SIG-M5 treated with dmso at 0.1 percent for 504 hours (cell line): ENCODE measurements around the gene ZCCHC24.

Experiments
- DNase-seq: peaks from one replicate; lab custom pipeline; 2025; ENCODE audit not compliant: unreplicated experiment; lab: John Stamatoyannopoulos, UW

Gene ZCCHC24

DNA sequence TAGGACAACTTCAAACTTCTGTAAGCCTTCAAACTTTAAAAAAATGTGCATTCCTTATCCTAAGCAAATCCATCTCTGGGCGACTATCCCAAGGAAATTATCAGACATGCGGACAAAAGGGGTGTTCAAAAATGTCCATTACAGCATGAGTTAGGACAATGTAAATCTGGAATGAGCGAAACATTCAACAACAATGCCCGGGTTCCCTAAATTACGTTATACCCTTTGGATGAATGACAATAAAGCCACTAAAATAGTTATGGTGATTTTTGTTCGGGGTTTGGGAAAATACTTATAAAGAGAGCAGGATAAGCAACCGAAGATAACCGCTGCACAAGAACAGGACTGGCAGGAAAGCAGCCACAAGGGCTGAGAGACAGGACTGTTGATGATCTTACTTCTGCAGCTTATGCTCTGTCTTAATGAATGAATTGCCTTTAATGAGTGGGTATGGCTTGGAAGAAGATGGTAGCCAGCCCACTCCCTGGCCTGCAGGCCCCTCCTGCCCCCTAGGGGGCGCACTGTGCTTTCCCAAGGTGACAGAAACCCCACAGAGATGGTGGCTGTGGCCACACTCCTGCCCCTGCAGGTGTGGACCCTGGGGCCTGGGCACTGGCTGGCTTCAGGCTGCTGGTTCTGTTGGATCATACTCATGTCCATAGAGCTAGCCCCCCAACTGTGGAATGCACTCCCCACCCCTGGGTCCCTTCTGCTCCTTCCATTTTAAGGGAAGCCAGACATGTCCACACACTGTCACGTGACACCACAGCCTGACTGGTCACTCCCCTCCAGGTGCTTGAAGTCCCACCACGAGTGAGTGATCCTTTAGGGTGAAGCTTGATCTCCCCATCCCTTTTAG lies 45.0 kb downstream of the ZCCHC24 start:
- peak; percentile 6 for DNase-seq

DNA sequence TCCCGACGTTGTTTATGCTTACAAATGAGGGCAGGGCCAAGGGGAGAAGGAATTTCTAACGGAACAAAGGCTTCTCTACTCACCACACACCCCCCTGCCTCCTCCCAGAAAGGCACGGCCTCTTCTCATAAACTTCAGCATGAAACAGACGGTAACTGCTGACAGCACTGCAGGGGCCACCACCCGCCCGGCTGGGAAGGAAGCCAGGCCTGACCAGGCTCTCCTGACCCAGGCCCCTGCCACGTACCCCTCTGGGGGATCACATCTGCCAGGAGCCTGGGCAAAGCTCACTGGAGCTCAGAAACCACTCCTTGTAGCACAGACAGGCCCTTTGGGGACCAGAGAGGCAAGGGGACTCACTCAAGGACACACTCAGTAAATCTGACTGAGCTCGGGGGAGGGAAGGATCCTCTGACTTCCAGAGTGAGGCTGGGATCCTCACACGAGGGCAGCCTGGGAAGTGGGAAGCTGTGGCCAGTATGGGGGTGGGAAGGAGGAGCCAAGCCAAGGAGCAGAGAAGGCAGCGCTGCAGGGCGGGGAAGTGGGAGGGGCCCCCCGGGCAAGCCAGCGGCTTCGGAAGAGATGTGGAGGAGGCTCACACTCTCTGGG lies 46.1 kb downstream of the ZCCHC24 start:
- DNase-seq, result no peak

GRCh38 chr10:79398642-79399041 lies 46.8 kb downstream of the ZCCHC24 start:
- DNase-seq, result no peak

- DNase-seq, result no peak
These were observed 47.7 kb downstream of the ZCCHC24 start for GRCh38 chr10:79397575-79398303.

DNA sequence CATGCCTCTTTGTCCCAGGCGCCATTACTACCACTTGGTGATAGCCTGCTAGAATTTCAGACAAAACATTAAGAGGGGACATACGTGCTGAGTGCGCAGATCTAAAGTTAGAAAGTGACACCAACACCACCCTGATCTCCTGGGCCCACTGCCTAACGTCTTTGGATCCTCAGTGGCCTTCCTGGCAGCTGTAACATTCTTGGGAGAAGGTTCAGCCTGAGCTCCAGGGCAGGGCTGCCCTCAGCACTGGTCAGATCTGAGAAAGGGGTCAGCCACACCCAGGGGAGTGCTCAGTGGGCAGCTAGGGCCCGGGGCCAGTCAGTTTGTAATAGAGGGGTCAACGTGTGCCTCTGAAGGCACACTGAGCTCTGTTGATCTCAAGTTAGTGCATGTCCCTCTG lies 48.4 kb downstream of the ZCCHC24 start:
- DNase-seq, result no peak

DNA sequence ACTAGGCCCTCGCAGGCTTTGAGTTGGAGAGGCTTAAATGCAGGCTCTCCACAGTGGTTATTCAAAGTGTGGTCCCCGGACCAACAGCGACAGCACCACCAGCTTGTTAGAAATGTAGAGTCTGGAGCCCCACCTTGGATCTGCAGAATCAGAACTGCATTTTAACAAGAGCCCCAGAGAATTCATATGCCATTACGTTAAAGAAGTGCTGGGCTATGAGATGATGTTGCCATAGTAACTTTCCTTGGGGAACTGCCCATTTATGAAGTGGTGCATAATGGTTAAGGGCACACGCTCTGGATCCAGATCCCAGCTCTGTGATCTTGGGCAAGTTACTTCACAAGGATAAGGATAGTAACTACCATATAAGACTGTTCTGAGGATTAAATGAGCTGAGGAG lies 48.9 kb downstream of the ZCCHC24 start:
- DNase-seq, result no peak

DNA sequence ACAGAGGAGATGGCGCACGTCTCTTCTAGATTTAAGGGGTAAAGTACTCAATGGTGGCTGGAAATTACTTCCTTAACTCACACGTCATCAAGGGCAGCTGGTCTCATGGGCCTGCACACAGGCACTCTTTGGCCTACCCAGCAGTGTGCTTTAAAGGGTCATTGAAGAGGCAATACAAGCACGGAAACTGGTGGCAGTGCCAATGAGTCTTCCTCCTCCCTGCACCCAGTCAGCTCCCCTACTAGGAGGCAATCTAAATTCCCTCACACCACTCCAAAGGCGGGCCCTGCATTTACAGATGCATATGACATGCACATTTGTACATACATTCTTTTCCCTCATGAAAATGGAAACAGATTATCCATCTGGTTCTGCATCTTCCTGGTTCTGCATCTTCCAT lies 50.8 kb downstream of the ZCCHC24 start:
- no peak for DNase-seq

DNA sequence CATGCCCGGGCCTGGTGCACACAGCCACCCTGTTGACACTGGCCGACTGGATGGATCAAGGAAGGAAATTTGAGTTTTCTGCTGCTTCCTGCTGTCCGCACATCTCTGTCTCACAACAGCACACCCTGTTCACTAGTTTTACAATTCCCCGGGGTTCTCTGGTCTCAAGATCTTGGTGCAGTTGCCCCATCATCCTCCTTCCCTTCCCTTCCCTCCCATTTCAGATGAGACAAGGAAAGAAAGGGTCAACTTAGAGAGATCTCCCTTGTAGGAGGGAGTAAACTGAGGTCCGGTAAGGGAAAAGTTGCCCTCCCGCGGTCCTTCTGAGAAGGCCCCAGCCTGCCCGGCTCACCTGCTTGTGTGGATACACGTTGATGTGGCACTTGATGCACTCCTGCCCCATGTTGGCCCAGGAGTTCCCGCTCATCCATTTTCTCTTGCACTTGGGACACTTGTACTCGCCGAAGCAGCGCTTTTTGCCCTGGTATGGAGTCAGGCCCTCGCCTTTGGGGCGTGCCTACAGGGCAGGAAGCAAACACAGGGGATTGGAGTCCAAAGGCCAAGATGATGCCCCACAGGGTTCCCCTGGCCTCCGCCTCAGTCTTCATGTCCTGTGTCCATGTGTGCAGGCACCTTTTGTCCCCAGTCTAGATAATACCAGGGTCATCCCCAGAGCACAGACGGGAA lies 51.4 kb downstream of the ZCCHC24 start:
- no peak for DNase-seq

DNA sequence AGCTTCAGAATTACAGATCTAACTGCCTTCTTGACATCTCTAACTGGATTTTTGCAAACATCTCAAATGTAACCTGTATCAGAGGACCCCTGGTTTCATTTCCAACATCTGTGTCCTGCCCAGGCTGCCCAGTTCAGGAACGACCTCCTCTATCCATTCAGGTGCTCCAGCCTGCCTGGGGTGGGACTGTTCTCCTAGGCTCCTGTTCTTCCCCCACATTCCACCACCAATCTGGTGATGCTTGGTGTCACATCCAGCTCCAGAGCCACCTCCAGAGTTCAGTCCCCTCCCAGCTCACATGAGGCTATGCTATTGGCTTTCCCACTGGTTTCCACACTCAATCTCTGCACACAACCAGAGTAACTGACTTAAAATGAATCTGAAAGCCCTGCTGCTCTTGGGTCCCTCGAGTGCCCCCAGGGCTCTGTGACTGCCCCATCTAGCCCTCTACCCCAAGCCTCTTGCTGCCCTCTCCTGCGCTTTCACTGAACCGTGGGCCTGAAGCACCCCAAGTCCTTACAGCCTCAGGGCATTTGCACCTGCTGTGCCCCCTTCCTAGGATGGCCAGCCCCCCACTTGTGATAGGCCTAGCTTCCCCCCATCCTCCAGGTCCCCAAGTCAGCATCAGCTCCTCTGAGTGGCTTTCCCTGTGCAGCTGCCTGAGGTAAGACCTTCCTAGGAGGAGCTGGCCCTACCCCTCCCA lies 52.1 kb downstream of the ZCCHC24 start:
- no peak for DNase-seq

GRCh38 chr10:79392506-79393176 lies 52.8 kb downstream of the ZCCHC24 start:
- DNase-seq, result no peak

- no peak for DNase-seq
These were observed 53.4 kb downstream of the ZCCHC24 start for GRCh38 chr10:79392020-79392398.

- DNase-seq, result no peak
These were observed 54.0 kb downstream of the ZCCHC24 start for GRCh38 chr10:79391231-79392019.

GRCh38 chr10:79390551-79391229 lies 54.7 kb downstream of the ZCCHC24 start:
- no peak for DNase-seq

DNA sequence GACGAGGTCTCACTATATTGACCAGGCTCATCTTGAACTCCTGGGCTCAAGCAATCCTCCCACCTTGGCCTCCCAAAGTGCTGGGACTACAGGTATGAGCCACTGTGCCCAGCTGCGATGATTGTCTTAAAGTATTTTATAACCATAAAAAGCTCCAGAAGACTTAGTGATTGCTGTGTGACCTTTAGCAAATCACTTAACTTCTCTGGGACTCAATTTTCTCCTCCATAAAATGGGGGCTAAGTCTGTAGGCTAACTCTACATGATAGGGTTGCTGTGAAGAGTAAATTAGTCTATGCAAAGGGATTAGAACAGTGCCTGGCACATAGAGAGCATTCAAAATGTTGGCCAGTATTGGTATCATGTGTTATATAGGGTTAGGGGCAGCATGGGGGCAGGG lies 55.4 kb downstream of the ZCCHC24 start:
- no peak for DNase-seq

- DNase-seq, result no peak
These were observed 57.2 kb downstream of the ZCCHC24 start for GRCh38 chr10:79387974-79388850.

DNA sequence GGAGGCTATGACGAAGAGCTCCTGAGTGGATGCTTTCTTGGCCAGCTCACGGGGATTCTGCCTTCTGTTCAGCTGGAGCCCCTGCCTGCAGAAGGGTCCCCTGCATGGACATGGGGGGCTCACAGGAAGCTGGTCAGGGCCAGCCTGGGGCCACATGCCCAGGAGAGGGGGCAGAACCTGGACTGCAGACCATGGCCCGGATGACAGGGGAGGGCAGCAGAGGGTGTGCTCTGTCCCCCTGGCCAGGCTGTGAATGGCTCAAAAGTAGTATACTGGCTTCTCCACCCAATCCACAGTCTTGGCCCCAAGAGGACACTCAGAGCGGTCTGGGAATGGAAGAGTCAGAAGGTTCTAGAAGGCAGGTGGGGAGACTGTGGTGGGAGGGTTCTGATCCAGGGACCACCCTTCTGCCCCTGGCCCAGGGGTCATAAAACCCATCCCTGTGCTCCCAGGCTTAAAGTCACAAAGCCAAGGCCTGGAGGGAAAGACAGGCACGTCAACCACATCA lies 57.9 kb downstream of the ZCCHC24 start:
- no peak for DNase-seq

DNA sequence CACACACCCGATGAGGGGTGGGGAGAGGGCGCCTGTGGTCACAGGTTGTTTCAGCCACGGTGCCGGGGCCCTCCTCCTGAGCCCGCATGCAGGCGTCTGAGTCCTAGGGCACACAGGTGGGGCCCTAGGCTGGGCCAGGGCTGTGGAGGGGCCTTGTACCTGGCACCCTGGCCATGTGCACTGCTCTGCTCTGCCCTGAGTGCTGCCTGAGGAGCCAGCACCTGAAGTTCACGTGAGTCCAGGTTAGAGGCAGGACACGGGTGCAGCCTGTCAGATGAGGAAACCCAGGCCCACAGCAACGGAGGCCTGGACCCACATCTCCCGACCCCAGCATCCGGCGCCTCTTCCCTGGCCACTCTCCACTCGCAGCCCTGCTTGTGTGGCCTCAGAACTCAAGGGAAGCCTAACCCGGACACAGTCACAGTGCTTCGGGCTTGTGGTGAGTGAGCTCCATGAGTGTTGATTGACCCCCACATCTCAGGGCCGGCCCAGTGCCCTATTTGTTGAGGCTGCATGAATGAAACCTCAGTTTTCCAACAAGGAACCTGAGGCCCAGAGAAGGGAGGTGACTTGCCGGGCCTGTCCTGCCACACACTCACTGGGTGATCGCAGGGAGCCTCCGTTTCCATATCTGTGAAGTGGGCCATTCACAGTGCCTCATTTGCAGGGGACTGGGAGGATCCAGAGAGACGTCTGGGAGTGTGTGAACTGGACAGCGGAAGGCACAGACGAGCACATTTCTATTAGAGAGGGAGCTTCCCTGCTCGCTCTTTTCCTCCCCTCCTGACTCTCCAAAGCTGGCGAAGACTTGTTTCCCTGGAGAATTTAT lies 58.6 kb downstream of the ZCCHC24 start:
- no peak for DNase-seq
